ENCODE results near the gene GMPR.
A peak's percentile ranks its signal among the peaks of the same experiment; 100 is the strongest.

GRCh38 chr6:16338577-16339264 lies 100.3 kb downstream of the GMPR start:
- no peak for TF ChIP-seq POLR2AphosphoS5 (IDR thresholded peaks at IDR 0.05)
- peak in 2 of 11 experiments; percentile 10 to 22 for TF ChIP-seq CTCF (IDR thresholded peaks at IDR 0.05 in 8 of 11, conservative IDR thresholded peaks at IDR 0.05 in 3 of 11)
- TF ChIP-seq POLR2A (IDR thresholded peaks at IDR 0.05) = no peak
